Pericardium fibroblast (primary cell): ENCODE measurements around the gene TTLL3. TPM values are rescaled to one million over a fixed set of nuclear protein-coding genes. Genes with fewer than 3 reads are reported as not detected.

Source experiments
- total RNA-seq: library from RNA; depleted of rRNA; stranded (reverse); fragments of >200 nt; gene quantifications from 2 replicates; pipeline ENCODE4 v1.2.3, GENCODE V29; 2015

The TTLL3 gene
- 19.8 and 20.2 TPM in 2 replicates for total RNA-seq

DNA sequence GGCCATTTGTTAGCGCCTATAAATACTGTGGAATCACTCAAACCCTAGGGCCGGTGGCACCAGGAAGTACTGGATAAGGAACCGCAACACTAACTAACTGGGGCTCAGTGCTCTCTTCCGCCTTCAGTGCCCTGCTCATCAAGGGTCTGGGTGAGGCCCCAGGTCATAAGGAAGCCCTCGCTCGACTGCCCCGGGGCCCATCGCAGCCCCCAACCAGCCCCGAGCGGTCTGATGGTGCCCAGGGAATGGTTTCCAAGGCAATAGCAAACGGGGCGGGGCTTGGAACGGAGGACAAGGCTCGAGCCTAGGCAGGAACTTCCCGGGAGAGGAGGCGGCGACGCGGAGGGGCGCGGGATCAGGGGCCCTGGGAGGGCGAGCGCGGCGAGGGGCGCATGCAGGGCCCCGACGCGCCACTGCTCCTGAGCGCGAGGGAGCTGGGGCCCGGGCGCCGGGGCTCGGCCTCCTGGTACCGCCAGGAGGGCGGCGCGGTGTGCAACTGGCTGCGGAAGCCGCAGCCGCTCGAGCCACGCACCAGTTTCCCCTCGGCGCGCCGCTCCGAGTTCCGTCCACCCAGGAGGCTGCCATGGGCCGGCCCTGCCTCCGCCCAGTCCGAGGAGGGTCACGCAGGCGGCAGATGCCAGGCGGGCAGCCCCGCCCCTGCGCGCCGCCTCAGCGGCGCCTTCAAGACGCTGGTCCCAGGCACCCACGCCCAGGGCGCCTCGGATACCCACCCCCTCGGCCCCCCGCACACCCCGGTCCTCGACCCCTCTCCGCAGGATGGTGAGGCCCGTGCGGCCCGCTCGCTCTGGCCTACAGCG, at the start of gene TTLL3:
Gene TTLL3, plus strand, starts transcription at position 648 of the 818 bp plus-strand sequence. CDS start 400 bp downstream, outside the sequence.

DNA sequence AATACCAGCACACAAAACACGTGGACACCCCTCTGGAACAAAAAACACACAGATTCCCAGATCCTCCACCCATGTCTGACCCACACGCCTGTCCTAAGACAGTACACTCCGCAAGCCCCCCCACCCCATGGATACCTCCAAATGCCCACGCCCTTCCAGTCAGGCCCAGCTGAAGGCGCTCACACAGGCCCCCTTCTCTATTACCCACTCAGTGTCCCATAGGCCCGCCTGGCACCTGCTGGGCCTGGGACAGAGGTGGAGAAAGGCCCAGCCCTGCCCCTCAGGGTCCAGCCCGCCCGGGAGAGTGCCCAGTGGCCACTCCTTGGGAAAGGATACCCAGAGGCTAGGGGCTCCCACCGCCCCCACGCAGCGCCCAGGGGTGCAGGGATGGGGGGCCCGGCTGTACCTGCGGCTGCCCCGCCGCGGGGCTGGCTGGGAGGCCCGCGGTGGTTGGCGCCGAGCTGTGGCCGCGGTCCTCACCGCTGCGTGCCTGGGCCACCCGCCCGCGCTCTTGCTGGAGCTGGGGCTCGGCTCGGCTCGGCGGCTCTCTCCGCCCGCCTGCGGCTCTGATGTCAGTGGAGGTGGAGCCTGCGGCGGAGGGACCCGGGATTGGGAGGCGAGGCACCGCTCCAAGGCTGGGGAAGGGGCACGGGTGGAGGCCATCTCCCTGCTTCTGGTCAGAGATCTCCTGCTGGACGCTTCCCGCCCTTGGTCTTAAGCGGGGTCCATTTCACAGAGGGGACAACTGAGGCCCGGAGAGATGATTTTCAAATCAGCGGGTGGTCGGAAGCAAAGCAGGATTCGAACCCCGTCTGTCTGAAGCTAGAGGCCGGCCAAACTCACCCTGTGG, 40.4 kb upstream of the TTLL3 start, which contains the start of gene CAMK1:
Gene CAMK1, minus strand, starts transcription at position 522 of the 850 bp plus-strand sequence. CDS start 2,198 bp downstream, outside the sequence.

DNA sequence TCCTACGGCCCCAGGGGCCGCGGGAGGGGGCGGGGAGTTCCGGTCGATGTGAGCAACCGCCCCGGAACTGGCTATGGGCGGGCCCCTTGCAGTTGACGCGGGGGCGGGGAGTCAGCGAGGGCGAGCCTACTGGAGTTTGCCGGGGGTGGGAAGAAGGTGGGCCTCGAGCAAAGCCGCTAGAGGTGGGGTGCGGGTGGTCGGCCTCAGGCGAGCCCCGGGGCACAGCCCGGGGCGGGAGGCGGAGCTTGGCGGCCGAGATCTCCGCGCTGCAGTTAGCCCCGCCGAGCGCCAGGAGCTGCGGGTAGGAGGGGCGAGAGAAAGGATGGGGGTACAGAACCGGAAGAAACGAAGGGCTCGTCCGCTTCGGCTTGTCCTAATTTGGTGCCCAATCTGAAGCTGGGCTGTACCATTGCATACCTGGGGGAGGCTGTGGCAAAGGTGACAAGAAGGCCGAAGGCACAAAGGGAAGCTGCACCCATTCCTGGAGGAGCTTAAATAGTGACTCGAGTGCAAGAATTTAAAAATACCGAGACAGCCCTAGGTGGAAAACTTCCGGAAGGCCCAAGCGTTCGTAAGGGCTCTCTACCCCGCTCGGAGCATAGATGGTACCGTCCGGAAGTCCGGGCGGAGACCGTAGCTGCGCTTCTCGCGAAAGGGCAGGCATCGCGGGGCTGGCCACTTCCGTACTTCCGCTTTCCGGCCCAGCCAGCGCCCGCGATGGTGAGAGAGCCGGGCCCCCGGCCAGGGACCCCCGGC, 17.5 kb upstream of the TTLL3 start, which contains the start of the genes ARPC4 and TADA3:
Gene ARPC4, plus strand, starts transcription at position 678 of the 756 bp plus-strand sequence. Its CDS starts 40 bp downstream, at position 718.
Gene TADA3, minus strand, starts transcription at position 69 of the 756 bp plus-strand sequence. CDS start 1,007 bp downstream, outside the sequence.

DNA sequence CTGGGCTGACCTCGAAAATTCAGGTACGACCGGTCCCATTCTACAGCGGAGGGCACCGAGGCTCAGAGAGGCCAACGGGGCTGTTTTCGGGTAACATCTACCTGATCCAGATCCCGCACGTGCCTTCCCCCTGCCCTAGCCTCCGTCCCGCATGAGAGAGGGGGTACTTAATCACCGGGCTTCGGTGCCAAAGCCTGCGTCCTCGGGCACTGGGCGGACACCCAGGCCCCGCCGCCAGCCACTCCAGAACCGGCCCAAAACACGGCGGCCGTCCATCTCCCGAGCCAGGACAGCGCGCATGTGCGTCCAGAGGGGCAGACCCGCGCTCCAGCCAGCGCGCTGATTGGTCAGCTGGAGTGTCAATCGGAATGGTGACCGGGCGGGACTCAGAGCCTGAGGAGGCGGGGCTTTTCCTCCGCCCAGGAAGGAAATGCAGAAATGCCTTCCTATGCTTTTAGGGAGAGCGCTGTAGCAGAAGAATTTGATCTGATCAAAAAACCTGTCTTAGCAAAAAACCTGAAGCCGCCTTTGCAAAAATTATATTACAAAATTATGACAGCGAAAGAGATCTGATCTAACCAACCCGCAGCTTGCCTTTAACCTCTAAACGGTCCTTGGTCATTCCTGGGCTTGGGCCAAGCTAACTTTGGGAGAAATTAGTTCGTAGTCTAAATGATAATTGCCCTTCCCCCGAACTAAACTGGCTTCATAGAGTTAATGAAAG, 33.8 kb downstream of the TTLL3 start, which contains the start of gene RPUSD3:
Gene RPUSD3, minus strand, starts transcription at position 294 of the 724 bp plus-strand sequence. Its CDS starts 18 bp downstream, at position 276.

DNA sequence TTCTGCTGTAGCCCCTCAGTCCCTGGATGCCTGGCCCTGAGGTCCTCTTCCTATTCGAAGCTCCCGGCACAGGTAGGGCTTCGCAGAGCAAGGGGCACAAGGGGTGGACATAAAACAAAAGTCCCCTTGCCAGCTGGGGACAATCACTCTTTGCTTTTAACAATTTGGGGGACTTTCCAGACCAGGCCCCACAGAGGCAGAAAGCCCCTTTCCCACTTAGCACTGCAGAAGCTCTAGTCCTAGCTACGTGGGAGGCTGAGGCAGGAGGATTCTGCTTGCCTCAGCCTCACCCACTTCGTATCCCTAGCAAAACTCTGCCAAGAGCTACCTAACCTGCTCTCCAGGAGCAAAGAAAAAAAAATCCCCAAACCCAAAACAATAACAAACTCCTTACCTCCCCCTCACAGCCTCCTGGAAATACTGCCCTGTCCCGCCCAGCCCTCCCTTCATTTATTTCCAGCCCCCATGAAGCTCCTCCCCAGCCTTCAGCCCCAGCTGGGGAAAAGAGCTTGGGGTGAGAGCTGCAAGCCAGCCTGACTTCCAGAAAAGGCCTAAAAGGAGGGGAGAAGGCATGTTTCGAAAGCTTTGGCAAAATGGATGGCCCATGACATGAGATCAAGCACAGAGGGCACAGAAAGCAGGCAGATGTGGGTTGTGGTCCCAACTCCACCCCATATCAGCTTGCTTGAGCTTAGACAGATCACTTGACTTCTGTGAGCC, 69.9 kb downstream of the TTLL3 start, which contains the start of gene CIDEC:
Gene CIDEC, minus strand, starts transcription at position 424 of the 720 bp plus-strand sequence. CDS start 1,767 bp downstream, outside the sequence.

Other genes starting within 250 kb of the TTLL3 start
- 23.5 and 25.6 TPM in 2 replicates for gene MTMR14, start 160.8 kb upstream of the TTLL3 start, total RNA-seq
- not detected in 2 replicates for gene CPNE9, start 106.4 kb upstream of the TTLL3 start, total RNA-seq
- gene BRPF1, start 78.5 kb upstream of the TTLL3 start, total RNA-seq, result 8.2 and 11.0 TPM in 2 replicates
- 32.2 and 37.9 TPM in 2 replicates for gene OGG1, start 60.3 kb upstream of the TTLL3 start, total RNA-seq
- 27.5 and 31.7 TPM in 2 replicates for gene CAMK1, start 40.3 kb upstream of the TTLL3 start, total RNA-seq
- 69.6 and 72.4 TPM in 2 replicates for gene TADA3, start 17.8 kb upstream of the TTLL3 start, total RNA-seq
- 111 and 190 TPM in 2 replicates for gene ARPC4, start 17.2 kb upstream of the TTLL3 start, total RNA-seq
- gene RPUSD3, start 33.7 kb downstream of the TTLL3 start, total RNA-seq, result 29.1 and 46.4 TPM in 2 replicates
- 8.2 and 92.0 TPM in 2 replicates for gene CIDEC, start 70.0 kb downstream of the TTLL3 start, total RNA-seq
- gene JAGN1, start 80.3 kb downstream of the TTLL3 start, total RNA-seq, result 50.6 and 66.1 TPM in 2 replicates
- gene IL17RE, start 92.6 kb downstream of the TTLL3 start, total RNA-seq, result 0.23 and 4.9 TPM in 2 replicates
- gene IL17RC, start 106.8 kb downstream of the TTLL3 start, total RNA-seq, result 31.6 and 113 TPM in 2 replicates
- 11.2 and 35.9 TPM in 2 replicates for gene CRELD1, start 123.6 kb downstream of the TTLL3 start, total RNA-seq
- 2.7 and 4.3 TPM in 2 replicates for gene PRRT3, start 142.1 kb downstream of the TTLL3 start, total RNA-seq
- gene EMC3, start 176.6 kb downstream of the TTLL3 start, total RNA-seq, result 39.6 and 60.6 TPM in 2 replicates
- 1.8 and 3.9 TPM in 2 replicates for gene FANCD2, start 216.2 kb downstream of the TTLL3 start, total RNA-seq